AG09309 (cell line): ENCODE data around the gene KRT36.

Experiments used
- DNase-seq: peaks from one replicate; pipeline ENCODE4 v3.0.0-alpha.2; 2010; ENCODE audit warnings: low read depth
- H3K4me3 ChIP-seq: 2 replicates; pipeline ENCODE4 v1.5.1; 2011; ENCODE audit warnings: mild to moderate bottlenecking, low read depth, low read length, moderate library complexity; ENCODE audit not compliant: control insufficient read depth
- TF ChIP-seq, protein P1 (sequence below): IDR thresholded peaks from 2 replicates; pipeline ENCODE4 v1.5.1; 2011; ENCODE audit warnings: mild to moderate bottlenecking, low read depth, low read length, inconsistent platforms; ENCODE audit not compliant: insufficient read depth, control insufficient read depth; ENCODE audit errors: missing control alignments

KRT36 gene

GRCh38 chr17:41442739-41443138, 47.0 kb downstream of the KRT36 start:
- DNase-seq, result peak; percentile 60
- H3K4me3 ChIP-seq, result no peak overlapping the region
- TF ChIP-seq, protein P1, sequence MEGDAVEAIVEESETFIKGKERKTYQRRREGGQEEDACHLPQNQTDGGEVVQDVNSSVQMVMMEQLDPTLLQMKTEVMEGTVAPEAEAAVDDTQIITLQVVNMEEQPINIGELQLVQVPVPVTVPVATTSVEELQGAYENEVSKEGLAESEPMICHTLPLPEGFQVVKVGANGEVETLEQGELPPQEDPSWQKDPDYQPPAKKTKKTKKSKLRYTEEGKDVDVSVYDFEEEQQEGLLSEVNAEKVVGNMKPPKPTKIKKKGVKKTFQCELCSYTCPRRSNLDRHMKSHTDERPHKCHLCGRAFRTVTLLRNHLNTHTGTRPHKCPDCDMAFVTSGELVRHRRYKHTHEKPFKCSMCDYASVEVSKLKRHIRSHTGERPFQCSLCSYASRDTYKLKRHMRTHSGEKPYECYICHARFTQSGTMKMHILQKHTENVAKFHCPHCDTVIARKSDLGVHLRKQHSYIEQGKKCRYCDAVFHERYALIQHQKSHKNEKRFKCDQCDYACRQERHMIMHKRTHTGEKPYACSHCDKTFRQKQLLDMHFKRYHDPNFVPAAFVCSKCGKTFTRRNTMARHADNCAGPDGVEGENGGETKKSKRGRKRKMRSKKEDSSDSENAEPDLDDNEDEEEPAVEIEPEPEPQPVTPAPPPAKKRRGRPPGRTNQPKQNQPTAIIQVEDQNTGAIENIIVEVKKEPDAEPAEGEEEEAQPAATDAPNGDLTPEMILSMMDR, result no peak

- H3K4me3 ChIP-seq, result no peak within 1 kb of the TSS
- no peak for DNase-seq
- TF ChIP-seq, protein P1, result no peak
Observed at GRCh38 chr17:41440531-41441033, 49.1 kb downstream of the KRT36 start, which contains the start of gene KRT38. TSS of gene KRT38 (minus strand) at chr17:41440983. CDS start at chr17:41440921, 62 bp downstream.

DNA sequence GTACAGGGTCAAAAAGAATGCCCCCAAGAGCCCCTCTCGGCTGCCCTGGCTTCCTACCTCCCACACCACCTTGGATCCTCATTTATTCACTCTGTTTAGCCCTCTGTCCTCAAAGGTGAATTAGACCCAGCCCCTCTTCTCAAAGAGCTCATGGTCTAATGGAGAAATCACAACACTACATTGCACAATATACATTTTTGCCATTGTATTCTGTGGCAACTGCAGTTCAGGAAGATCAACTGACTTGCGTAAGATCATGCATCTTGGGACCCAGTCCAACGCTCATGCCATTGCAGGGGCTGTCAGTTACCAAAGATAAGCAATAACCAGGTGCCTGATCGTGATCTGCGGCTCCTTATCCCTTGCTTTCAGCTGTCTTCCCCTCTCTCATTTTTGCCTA, 50.3 kb downstream of the KRT36 start:
- TF ChIP-seq, protein P1, result no peak
- DNase-seq, result no peak
- no peak overlapping the region for H3K4me3 ChIP-seq

DNA sequence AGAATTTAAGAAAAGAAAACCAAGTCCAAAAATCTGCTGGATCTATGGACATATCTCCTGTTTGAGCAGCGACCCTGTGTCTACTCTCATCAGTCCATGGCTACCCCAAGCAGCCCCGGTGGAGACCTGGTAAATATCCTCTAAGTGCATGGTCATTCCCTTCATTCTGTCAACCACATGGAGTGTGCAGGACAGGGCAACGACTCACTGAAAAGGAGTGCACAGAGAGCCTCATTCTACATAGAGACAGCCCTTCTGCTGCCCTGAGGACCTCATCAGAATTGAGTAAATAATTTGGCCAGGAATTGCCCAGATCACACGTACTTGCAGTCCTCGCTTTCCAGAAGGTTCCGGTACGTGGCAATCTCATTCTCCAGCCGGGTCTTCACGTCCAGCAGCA, 51.9 kb downstream of the KRT36 start:
- no peak for DNase-seq
- TF ChIP-seq, protein P1, result no peak
- no peak overlapping the region for H3K4me3 ChIP-seq

DNA sequence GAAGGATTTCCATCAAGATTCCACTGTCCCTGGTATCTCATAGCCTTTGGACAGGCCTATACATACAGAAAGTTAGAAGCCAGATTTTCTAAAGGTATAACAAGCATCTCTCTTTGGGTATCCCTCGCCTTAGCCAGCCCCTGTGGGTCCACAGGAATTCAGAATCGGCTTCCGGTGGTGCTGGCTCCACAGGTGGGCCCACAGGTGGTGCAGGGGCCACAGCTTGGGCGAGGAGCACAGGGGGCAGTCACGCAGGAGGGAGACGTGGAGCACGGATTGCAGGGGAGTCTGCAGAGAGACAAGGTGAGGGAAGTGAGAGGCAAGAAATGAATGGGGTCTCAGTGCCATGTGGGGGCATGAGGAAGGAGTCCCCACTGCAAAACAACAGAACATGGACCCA, 52.5 kb downstream of the KRT36 start:
- no peak overlapping the region for H3K4me3 ChIP-seq
- TF ChIP-seq, protein P1, result no peak
- no peak for DNase-seq
